Measurements from ENCODE around the gene NOTUM.

Gene NOTUM

DNA sequence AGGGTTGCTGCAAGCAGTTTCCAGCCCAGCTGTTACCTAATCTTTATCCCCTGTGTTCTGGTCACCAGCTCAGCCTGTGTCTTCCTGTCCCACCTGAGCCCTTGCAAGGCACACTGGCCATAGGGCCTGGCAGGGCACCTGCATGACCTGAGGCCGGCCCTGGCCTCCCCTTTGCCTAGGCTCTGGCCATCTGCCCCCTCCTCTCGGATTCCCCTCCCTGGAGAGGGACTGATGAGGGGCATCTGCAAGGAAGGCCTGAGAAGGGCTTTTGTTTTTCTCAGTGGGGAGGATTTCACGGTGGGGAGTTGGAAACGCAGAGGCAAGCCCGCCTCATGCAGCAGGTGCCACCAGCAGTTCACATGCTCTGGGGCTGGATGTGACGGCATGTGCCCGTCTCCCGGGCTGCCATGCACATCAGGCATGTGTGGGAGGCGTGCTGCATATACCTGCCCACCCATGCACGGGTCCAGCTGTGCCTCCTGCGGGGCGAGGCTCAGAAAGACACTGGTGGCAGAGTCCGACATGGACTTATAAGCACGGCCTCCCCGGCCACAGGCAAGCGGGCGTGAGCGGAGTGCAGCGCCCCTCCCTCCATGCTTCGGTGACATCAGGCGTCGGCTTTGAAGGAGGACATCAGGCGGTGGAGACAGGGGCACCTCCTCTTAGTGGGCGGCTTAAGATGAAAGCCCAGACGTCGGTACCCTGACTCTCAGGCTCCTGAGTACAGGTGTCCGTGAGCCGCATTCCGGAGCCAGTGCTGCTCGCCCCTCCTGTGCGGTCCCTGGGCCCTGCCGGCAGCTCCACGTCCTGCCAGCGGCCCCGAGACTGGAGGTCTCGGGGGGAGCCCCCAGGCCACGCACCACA is 33.0 kb upstream of the NOTUM start:
- H3K4me2 ChIP-seq: peak overlapping the region in 5 of 11 experiments; percentile 13 to 46 (median 31); a peak in 6 of 22 replicates
- no peak overlapping the region for H3K27ac ChIP-seq
- peaks cover 30 to 91% (median 69%) of the 10 kb centered on the region in 11 experiments; a peak in 20 of 22 replicates for H4K20me1 ChIP-seq
- H3K9me3 ChIP-seq (replicated peaks in 1 of 11): peaks cover 0 to 13% (median 5%) of the 10 kb centered on the region in 11 experiments; a peak in 8 of 22 replicates
- H3K4me1 ChIP-seq: peaks cover 0 to 39% (median 25%) of the 10 kb centered on the region in 10 experiments; a peak in 16 of 20 replicates
- H3K27me3 ChIP-seq: peaks cover 0 to 6% (median 0%) of the 10 kb centered on the region in 11 experiments; a peak in 1 of 22 replicates
- peak overlapping the region in 1 of 11 experiments; percentile 9; a peak in 1 of 22 replicates for H3K9ac ChIP-seq
- H3K36me3 ChIP-seq: peaks cover 0 to 53% (median 20%) of the 10 kb centered on the region in 11 experiments; a peak in 15 of 22 replicates
- no peak for TF ChIP-seq Cebpa-rat (IDR thresholded peaks at IDR 0.05)
- no peak overlapping the region for H3K4me3 ChIP-seq

DNA sequence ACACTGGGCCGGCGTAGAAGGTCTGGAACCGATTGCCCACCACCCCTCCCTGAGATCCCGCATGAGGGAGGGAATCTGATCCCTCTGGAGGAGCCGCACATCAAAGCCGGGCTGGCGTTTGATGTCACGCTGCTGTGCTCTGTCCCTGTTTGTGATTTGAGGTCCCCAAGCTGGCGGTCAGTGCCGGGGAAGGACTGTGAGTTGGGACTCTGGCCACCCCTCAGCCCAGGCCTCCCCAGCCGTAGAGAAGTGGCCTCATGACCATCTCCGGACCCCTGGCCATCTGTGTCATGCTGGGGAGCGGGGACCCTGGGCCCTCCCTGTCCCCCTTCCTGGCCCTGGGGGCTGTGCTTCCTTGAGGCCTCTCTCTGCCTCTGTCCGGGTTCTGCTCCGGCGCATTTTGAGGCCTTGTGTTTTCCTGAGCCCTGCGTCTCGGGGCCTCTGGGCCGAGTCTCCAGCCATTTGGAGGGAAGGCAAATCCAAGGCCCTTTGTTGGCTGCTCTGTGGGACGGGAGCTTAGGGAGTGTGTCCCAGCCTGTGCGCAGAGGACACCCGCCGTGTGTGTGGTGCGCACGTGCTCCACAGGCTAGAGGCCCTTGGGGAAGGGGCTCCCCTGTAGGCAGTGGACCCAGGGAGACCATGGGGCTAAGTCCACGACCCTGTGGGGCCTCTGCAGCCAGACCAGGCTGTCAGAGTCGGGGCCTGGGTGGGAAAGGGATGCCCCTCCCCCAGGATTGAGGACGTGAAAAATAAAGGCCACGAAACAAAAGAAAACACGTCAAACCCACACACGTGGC is 31.5 kb upstream of the NOTUM start:
- Histone ChIP-seq H3K36me3 (peaks cover 0 to 56% (median 20%) of the 10 kb centered on the region in 11 experiments; a peak in 15 of 22 replicates), H4K20me1 (peaks cover 27 to 92% (median 66%) of the 10 kb centered on the region in 11 experiments; a peak in 20 of 22 replicates), H3K9ac (no peak overlapping the region), H3K9me3 (replicated peaks in 1 of 11) (peaks cover 0 to 13% (median 5%) of the 10 kb centered on the region in 11 experiments; a peak in 8 of 22 replicates), H3K27ac (no peak overlapping the region), H3K4me2 (peak overlapping the region in 7 of 11 experiments; percentile 17 to 53 (median 24); a peak in 8 of 22 replicates), H3K4me1 (peaks cover 0 to 36% (median 16%) of the 10 kb centered on the region in 10 experiments; a peak in 11 of 20 replicates), H3K27me3 (peaks cover 0 to 6% (median 0%) of the 10 kb centered on the region in 11 experiments; a peak in 1 of 22 replicates), H3K4me3 (no peak overlapping the region)
- no peak for TF ChIP-seq Cebpa-rat (IDR thresholded peaks at IDR 0.05)

DNA sequence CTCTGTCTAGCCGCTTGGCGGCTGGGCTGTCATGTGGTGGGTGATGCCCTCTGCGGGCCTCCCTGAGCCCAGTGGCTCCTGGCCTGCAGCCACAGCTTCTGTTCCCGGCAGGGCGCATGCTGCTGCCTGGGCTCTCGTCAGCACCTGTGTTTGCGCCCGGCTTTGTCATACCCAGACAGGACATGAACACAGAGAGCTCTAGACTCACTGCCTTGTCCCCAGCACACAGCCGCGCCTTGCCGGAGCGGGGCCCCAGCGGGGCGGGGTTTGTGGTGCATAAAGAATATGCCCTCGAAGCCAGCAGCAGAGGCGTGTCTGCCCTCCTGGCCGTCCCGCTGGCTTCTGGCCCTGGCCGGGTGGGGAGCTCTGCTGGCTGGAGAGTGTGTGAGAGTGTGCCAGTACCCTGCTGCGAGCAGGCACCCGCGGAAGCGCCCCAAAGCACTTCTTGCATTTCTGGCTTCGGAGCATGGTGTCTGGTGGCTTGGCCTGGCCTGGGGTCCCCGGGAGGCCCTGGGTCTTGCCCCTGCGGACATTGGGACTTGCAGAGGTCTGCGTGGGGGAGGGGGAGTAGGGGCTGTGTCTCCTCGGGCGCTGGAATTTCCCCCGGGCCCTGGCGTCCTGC is 30.8 kb upstream of the NOTUM start:
- Histone ChIP-seq H3K27me3 (peaks cover 0 to 6% (median 0%) of the 10 kb centered on the region in 11 experiments; a peak in 1 of 22 replicates), H3K4me2 (peak overlapping the region in 3 of 11 experiments; percentile 0 to 24 (median 15); a peak in 4 of 22 replicates), H3K27ac (no peak overlapping the region), H4K20me1 (peaks cover 29 to 96% (median 72%) of the 10 kb centered on the region in 11 experiments; a peak in 20 of 22 replicates), H3K4me1 (peaks cover 0 to 38% (median 19%) of the 10 kb centered on the region in 10 experiments; a peak in 11 of 20 replicates), H3K36me3 (peaks cover 0 to 57% (median 16%) of the 10 kb centered on the region in 11 experiments; a peak in 16 of 22 replicates), H3K9ac (no peak overlapping the region; a peak in 1 of 22 replicates), H3K9me3 (replicated peaks in 1 of 11) (peaks cover 0 to 13% (median 5%) of the 10 kb centered on the region in 11 experiments; a peak in 8 of 22 replicates), H3K4me3 (no peak overlapping the region)
- no peak for TF ChIP-seq Cebpa-rat (IDR thresholded peaks at IDR 0.05)

DNA sequence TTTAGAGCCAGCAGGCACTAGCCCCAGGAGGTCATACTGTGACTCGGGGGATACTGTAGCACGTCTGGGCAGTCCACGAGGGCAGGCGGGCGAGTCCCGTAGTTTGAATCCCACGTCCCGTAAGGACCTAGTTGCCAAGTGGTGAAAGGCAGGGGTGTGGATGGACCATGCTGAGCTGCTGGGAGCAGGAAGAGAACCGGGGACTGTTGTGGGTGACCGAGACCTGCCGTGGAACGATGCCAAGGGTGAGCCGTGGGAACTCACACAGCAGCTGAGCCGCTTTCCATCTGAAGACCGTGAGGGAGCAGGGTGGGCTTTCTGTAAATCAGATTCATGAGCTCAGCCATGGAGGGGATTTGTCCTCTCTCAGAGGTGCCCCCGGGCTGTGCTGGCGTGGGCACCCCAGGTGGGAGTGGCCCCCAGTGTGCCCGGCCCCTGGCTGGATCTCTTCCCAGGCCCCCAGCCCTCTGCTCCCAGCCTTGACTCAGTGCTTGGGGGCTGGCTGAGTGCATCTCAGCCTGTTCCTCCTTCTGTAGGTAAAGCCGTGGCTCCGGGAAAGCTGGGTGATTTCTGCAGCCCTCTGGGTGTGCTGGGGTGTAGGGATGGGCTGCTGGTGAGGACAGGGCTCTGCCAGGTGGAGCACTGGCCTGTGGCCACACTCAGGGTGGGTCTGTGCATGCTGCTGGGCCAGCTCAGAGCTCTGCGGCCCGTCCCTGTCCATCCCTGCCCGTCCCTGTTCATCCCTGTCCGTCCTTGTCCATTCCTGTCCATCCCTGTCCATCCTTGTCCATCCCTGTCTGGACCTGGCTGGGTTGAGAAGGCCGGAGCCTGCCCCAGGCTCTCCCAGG is 30.1 kb upstream of the NOTUM start:
- peaks cover 36 to 99% (median 80%) of the 10 kb centered on the region in 11 experiments; a peak in 20 of 22 replicates for H4K20me1 ChIP-seq
- peaks cover under 1 to 58% (median 22%) of the 10 kb centered on the region in 11 experiments; a peak in 16 of 22 replicates for H3K36me3 ChIP-seq
- H3K27me3 ChIP-seq: peaks cover 0 to 6% (median 0%) of the 10 kb centered on the region in 11 experiments; a peak in 1 of 22 replicates
- H3K9me3 ChIP-seq (replicated peaks in 1 of 11): peaks cover 0 to 13% (median 5%) of the 10 kb centered on the region in 11 experiments; a peak in 8 of 22 replicates
- no peak overlapping the region; a peak in 1 of 22 replicates for H3K9ac ChIP-seq
- H3K4me2 ChIP-seq: peak overlapping the region in 3 of 11 experiments; percentile 0 to 24 (median 15); a peak in 3 of 22 replicates
- H3K4me3 ChIP-seq: no peak overlapping the region
- TF ChIP-seq Cebpa-rat (IDR thresholded peaks at IDR 0.05): no peak
- H3K4me1 ChIP-seq: peaks cover 0 to 40% (median 19%) of the 10 kb centered on the region in 10 experiments; a peak in 11 of 20 replicates
- H3K27ac ChIP-seq: no peak overlapping the region

- Histone ChIP-seq H3K4me3 (no peak overlapping the region), H3K27ac (no peak overlapping the region), H3K4me1 (peaks cover 9 to 43% (median 26%) of the 10 kb centered on the region in 10 experiments; a peak in 19 of 20 replicates), H3K4me2 (peak overlapping the region in 4 of 11 experiments; percentile 2 to 14 (median 7); a peak in 2 of 22 replicates), H4K20me1 (peaks cover 20 to 96% (median 64%) of the 10 kb centered on the region in 11 experiments; a peak in 21 of 22 replicates), H3K9ac (no peak overlapping the region), H3K36me3 (peaks cover 21 to 72% (median 47%) of the 10 kb centered on the region in 11 experiments), H3K27me3 (peaks cover 3 to 12% (median 10%) of the 10 kb centered on the region in 11 experiments), H3K9me3 (replicated peaks in 1 of 11) (peaks cover 0 to 13% (median 5%) of the 10 kb centered on the region in 11 experiments; a peak in 8 of 22 replicates)
- TF ChIP-seq Cebpa-rat (IDR thresholded peaks at IDR 0.05): no peak
Measured at GRCh38 chr17:81987161-81987770, 26.3 kb upstream of the NOTUM start.

- peaks cover 21 to 72% (median 47%) of the 10 kb centered on the region in 11 experiments for H3K36me3 ChIP-seq
- peaks cover 9 to 19% (median 17%) of the 10 kb centered on the region in 11 experiments for H3K27me3 ChIP-seq
- H3K9me3 ChIP-seq (replicated peaks in 1 of 11): peaks cover 0 to 13% (median 5%) of the 10 kb centered on the region in 11 experiments; a peak in 8 of 22 replicates
- no peak overlapping the region for H3K4me2 ChIP-seq
- H3K27ac ChIP-seq: no peak overlapping the region
- H3K4me3 ChIP-seq: no peak overlapping the region
- H3K9ac ChIP-seq: no peak overlapping the region
- no peak for TF ChIP-seq Cebpa-rat (IDR thresholded peaks at IDR 0.05)
- H4K20me1 ChIP-seq: peaks cover 13 to 96% (median 64%) of the 10 kb centered on the region in 11 experiments; a peak in 21 of 22 replicates
- H3K4me1 ChIP-seq: peaks cover 11 to 43% (median 28%) of the 10 kb centered on the region in 10 experiments
Measured at GRCh38 chr17:81986606-81987005, 25.6 kb upstream of the NOTUM start.
